HG03342 (cell line): ENCODE data around the gene SIM2.

Experiments
- ATAC-seq: cut with Tn5 transposase; IDR thresholded peaks from one replicate; pipeline ENCODE4 v1.9.1; 2021; ENCODE audit warnings: mild to moderate bottlenecking, moderate library complexity; ENCODE audit not compliant: unreplicated experiment

The SIM2 gene

GRCh38 chr21:36686955-36687354 lies 12.0 kb upstream of the SIM2 start:
- no peak for ATAC-seq

DNA sequence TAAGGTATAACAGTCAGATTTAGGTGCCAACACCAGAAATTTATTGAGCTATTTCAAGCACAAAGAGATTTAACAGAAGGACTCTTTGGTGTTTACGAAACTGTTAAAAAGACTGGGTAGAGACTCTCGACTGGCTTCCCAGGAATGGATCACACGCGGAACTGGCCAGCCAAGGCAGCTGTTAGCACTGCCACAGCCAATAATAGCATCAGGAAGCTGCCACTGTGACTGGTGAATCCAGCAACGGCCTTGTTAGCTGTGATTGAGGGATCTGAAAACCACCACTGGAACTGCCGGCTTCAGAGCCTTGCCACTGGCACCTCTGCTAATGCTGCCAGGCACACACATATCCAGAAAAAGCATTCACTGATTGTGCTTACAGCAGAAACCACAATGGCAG lies 10.6 kb upstream of the SIM2 start:
- ATAC-seq = no peak

DNA sequence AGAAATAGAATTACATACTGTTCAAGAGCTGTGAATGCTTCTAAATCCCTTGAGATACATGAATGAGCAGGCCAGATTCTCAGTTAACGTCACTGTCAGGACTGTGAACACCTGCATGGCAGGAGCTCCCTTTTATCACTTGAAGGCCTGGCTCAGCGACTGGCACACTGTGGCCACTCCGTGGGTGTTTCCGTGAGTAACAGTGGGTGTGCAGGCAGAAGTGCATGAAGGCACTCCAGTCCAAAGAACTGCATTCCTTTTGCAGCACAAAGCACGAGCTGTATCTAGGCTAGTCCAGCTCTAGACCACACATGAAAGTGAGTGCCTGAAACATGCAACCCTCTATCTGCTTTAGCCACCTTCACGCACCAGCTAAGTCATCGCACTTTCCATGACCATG lies 9.6 kb upstream of the SIM2 start:
- no peak for ATAC-seq

DNA sequence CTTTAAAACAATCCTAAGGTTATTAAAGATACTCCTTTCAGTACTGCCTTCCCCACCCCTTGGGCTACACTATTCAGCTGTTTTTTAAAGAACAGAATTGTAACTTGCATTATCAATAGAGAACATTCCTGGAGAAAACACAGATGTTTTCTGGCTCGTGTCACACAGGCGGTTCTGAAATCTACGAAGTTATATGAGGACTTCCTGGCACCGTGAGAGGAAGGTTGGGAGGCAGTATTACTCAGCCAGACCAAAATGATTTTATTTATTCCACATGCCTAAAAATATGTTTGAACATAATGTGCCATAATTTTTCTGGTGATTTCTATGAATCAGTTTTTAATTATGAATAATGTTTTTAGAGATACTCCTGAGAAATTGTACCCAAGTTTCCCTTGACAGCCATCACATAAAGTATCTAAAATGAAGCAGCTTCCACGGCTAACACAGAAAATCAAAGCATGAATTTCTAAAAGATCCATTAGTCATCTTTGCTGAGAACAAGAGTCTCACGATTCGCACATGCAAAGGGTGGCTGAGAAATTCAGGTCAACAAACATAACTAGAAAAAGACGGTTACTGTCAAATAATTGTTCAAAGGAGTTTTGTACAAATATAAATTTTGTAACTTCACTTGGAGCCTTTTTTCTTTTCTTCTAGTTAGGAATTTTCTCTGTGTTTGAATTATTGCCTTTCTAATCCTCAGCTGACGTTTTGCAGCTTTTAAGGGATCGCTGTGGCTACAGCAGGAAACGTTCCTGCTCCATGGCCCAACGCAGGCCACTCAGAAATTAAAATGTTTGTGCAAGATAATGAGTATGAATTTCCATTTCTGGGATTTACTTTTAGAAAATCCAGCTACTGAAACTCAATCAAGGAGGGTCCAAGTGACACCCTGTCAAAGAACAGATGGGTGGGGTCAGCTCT lies 8.0 kb upstream of the SIM2 start:
- no peak for ATAC-seq

GRCh38 chr21:36691555-36692041 lies 7.3 kb upstream of the SIM2 start:
- no peak for ATAC-seq

DNA sequence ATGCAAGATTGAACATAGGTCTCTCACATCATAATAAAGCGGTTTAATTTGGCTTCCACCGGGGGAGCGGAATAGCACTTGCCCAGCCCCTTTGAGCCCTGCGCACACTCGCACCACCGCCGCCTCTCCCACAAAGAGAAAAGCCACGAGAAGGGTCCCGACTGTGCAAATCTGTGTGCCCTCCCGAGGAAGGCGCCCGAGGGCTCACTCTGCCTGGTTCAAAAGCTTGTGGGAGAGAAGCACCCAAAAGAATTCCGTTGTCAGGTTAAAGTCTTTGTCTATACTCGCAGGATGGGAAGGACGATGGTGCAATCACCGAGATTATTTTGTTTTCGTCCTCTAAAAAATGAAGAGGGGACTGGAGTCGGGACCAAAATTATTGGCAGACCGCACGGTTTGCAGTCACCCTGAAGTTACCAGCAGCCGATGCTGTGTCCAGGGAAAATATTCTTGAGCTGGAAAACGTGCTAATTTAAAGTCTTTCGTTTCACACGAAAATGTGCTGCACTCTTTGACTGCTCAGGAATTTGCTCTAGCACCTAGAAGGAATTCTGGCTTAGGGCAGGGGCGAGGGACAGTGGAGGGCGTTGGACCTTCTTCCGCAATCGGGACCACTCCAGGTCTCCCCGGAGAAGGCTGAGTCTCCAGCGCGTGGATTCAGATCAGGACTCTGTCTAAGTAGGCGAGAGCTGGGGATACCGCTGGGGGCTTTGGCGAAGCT lies 6.6 kb upstream of the SIM2 start:
- no peak for ATAC-seq

GRCh38 chr21:36692835-36693488 lies 6.0 kb upstream of the SIM2 start:
- no peak for ATAC-seq

- ATAC-seq = no peak
These were observed 5.4 kb upstream of the SIM2 start for GRCh38 chr21:36693489-36694030.

GRCh38 chr21:36694031-36694515 lies 4.8 kb upstream of the SIM2 start:
- no peak for ATAC-seq

- ATAC-seq = no peak
These were observed 4.2 kb upstream of the SIM2 start for GRCh38 chr21:36694593-36695282.

GRCh38 chr21:36695283-36695634 lies 3.7 kb upstream of the SIM2 start:
- ATAC-seq = no peak

DNA sequence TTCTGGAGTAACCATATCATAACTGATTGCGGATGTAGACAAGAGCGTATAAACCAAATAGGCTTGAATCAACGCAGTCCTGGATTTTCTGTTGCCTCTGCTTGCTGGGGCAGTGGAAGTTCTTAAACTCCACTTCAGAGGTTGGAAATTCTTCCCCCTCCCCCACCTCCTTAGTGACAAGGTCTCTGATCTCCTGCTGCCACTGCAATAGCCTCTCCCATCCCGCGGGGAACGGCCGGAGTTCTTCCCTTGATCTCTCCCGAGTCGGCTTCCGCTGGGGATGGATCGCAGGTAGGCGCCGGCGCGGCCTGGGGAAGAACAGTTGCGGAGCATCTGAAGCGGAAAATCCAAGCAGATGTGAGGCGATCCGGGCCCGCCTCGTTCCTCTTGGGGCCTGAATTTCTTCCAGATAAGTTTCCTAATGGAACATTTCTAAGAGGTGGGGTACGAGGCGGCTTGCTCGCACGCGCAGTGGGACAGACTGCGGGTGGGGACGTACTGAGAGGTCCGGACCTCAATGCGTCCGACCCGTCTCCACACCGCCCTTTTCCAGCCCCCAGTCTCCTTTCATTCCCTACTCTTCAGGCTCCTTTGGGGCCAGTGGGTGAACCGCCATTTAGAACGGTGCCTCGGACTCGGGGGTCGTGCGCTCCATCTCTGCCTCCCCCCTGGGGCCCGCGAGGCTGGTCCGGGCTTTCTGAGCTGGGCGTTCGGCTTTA lies 3.1 kb upstream of the SIM2 start:
- no peak for ATAC-seq

DNA sequence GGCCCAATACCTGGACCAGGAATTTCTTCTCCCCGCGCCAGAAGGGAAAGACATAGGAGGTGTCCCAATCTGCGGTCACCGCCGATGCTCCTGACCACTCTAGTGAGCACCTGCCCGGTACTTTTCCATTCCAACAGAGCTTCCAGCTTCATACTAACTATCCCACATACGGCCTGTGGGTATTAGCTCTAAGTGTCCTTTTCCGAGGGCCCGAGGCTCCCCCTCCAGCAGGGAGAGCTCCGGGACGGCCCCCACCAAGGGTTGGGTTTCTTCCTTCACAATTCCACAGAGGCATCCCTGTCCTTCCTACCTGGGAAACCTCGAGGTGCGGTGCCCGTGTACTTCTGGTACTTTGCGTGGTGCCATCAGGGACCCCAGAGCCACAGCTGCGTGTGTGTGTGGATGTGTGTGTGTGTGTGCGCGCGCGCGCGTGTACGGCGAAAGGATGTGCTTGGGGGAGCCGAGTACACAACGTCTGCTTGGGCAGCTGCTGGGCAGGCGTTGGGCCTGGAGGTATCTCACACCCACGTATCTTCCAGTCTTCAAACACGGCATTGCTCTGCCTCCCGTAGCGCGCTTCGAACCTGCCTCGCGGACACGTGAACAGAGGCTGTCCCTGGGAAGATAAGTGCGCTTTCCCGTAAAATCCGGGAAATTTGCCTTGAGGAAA lies 2.4 kb upstream of the SIM2 start:
- ATAC-seq = no peak

DNA sequence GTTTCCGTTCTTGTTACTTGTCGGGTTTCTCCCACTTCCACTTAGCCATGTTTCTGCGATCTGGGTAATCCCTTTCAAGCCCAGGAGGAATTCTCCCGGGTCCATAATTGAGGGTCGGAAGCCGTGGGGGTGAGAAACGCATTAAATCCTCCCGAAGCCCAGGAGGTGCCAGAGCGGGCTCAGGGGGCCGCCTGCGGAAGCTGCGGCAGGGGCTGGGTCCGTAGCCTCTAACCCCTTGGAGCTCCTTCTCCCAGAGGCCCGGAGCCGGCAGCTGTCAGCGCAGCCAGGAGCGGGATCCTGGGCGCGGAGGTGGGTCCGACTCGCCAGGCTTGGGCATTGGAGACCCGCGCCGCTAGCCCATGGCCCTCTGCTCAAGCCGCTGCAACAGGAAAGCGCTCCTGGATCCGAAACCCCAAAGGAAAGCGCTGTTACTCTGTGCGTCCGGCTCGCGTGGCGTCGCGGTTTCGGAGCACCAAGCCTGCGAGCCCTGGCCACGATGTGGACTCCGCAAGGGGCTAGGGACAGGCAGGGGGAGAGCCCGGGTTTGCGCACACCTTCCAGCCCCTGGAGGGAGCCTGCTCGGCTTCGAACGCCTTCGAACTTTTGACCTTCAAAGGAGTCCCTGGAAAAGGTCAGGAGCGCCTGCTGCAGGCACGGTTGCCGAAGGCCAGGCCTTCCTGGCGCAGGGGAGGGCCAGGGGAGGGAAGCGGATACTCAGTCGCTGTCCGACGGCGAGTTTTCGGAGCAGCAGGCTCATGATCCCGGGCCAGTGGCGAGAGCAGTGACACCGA lies 1.7 kb upstream of the SIM2 start:
- no peak for ATAC-seq

GRCh38 chr21:36697851-36698384 lies 997 bp upstream of the SIM2 start:
- ATAC-seq = no peak

GRCh38 chr21:36698385-36698980 lies 432 bp upstream of the SIM2 start:
- ATAC-seq = no peak

GRCh38 chr21:36699546-36700294 lies 805 bp downstream of the SIM2 start:
- ATAC-seq = no peak
